RWPE2 (cell line): ENCODE data around the gene LRIG3.

Source experiments
- ATAC-seq: fragments of 200-7000 bp; cut with Tn5 transposase; 3 replicates; pipeline ENCODE4 v1.9.1; 2021; ENCODE audit warnings: low read depth
- DNase-seq: peaks from one replicate; pipeline ENCODE4 v3.0.0-alpha.2; 2020; ENCODE audit warnings: low spot score
- H3K27ac ChIP-seq: fragments of 450-650 bp; 2 replicates; pipeline ENCODE4 v1.5.1; 2017; ENCODE audit warnings: mild to moderate bottlenecking; ENCODE audit not compliant: poor library complexity, severe bottlenecking
- H3K27me3 ChIP-seq: fragments of 250-450 bp; sonication (Bioruptor Pico); 2 replicates; pipeline ENCODE4 v1.5.1; 2021; ENCODE audit warnings: mild to moderate bottlenecking, moderate library complexity; ENCODE audit not compliant: insufficient read depth, poor library complexity, severe bottlenecking
- H3K36me3 ChIP-seq: fragments of 250-450 bp; sonication (Bioruptor Pico); 2 replicates; pipeline ENCODE4 v1.5.1; 2020; ENCODE audit warnings: low read depth, mild to moderate bottlenecking, moderate library complexity
- H3K4me1 ChIP-seq: fragments of 250-450 bp; sonication (Bioruptor Pico); 2 replicates; pipeline ENCODE4 v1.5.1; 2021; ENCODE audit warnings: mild to moderate bottlenecking, moderate library complexity; ENCODE audit not compliant: insufficient read depth, poor library complexity, severe bottlenecking
- H3K4me3 ChIP-seq: fragments of 250-450 bp; sonication (Bioruptor Pico); 2 replicates; pipeline ENCODE4 v1.5.1; 2021; ENCODE audit warnings: mild to moderate bottlenecking, moderate library complexity; ENCODE audit not compliant: severe bottlenecking
- H3K9me3 ChIP-seq: fragments of 250-450 bp; sonication (Bioruptor Pico); 2 replicates; pipeline ENCODE4 v1.5.1; 2021; ENCODE audit warnings: mild to moderate bottlenecking, moderate library complexity; ENCODE audit not compliant: severe bottlenecking
- TF ChIP-seq, protein P1 (sequence below): fragments of 450-650 bp; IDR thresholded peaks from one replicate; pipeline ENCODE4 v1.5.1; 2017; ENCODE audit warnings: mild to moderate bottlenecking, moderate library complexity; ENCODE audit not compliant: poor library complexity, severe bottlenecking

The LRIG3 gene

DNA sequence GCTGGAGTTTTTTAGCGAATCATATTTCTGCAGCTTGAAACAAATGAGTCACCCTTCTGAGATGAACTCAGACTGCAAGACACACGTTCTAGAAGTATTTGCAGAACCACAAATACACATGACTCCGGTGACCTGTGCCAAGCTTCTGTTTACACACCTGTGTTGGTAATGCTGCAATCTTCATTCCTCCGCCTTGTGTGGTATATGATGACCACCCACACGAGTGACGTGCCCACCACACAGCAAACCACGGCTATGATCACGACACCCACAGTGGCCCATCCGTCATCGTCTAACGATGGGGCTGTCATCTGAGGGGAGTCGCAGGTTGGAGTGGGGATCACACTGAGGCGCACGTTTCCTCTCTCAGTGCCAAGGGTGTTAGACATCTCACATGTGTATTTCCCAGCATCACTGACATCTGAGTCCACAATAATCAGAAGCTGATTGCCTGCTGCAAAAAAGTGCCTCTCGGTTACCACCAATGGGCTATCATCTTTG is 43.0 kb downstream of the LRIG3 start:
- DNase-seq = peak; percentile 93
- H3K27ac ChIP-seq = peak overlapping the region; percentile 43

DNA sequence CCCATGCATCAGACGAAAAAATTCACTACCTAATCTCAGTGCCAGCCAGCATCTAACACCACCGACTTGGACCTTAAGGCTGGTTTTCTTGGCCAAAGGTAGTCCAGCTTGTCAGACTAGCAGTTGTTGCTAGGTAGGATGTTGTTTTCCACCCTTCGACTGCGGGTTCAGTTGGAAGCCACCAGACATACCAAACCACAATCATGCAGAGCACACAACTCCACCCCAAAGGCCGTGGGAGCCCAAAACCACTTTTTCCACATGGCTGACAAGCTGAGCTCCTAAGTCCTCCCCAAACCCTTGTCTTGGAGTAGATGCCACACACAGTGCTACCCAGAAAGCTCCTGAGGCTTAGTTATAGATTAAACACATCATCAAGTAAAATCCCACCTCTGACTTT is 46.8 kb downstream of the LRIG3 start:
- Histone ChIP-seq H3K36me3 (peaks cover 97% of the 10 kb centered on the region), H3K27me3 (no peaks in the 10 kb centered on the region), H3K4me1 (peaks cover 16% of the 10 kb centered on the region), H3K27ac (no peak overlapping the region), H3K4me3 (no peak overlapping the region), H3K9me3 (no peaks in the 10 kb centered on the region)
- ATAC-seq (no peak), DNase-seq (no peak)
- TF ChIP-seq, protein P1, sequence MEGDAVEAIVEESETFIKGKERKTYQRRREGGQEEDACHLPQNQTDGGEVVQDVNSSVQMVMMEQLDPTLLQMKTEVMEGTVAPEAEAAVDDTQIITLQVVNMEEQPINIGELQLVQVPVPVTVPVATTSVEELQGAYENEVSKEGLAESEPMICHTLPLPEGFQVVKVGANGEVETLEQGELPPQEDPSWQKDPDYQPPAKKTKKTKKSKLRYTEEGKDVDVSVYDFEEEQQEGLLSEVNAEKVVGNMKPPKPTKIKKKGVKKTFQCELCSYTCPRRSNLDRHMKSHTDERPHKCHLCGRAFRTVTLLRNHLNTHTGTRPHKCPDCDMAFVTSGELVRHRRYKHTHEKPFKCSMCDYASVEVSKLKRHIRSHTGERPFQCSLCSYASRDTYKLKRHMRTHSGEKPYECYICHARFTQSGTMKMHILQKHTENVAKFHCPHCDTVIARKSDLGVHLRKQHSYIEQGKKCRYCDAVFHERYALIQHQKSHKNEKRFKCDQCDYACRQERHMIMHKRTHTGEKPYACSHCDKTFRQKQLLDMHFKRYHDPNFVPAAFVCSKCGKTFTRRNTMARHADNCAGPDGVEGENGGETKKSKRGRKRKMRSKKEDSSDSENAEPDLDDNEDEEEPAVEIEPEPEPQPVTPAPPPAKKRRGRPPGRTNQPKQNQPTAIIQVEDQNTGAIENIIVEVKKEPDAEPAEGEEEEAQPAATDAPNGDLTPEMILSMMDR = no peak

More for the DNA sequence above, 43.0 kb downstream of the LRIG3 start:
- H3K27me3 ChIP-seq = no peaks in the 10 kb centered on the region
- peak; percentile 97 for ATAC-seq
- H3K9me3 ChIP-seq = no peaks in the 10 kb centered on the region
- peaks cover 16% of the 10 kb centered on the region for H3K4me1 ChIP-seq
- no peak overlapping the region for H3K4me3 ChIP-seq
- TF ChIP-seq, protein P1 = no peak
- H3K36me3 ChIP-seq = peaks cover 94% of the 10 kb centered on the region

DNA sequence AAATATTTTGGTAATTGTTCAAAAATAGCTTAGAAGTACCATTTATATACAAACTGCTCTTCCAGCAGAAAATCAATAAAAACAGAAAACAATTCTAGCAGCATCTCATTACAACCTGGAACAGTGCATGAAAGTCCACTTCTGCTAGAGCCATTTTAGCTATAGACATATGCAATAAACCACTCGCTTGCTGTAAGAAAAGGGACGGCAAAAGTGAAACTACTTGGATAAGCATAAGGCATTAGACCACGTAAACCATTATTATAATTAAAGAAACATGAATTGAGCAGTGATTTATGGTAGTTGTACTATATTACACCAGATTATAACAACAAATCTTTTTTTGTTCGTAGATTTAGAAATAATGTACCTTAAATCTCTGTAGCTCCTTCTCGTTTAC is 48.7 kb downstream of the LRIG3 start:
- H3K36me3 ChIP-seq = peaks cover 87% of the 10 kb centered on the region
- TF ChIP-seq, protein P1 = no peak
- no peaks in the 10 kb centered on the region for H3K9me3 ChIP-seq
- H3K4me3 ChIP-seq = no peak overlapping the region
- ATAC-seq (no peak), DNase-seq (no peak)
- peaks cover 4% of the 10 kb centered on the region for H3K4me1 ChIP-seq
- H3K27me3 ChIP-seq = no peaks in the 10 kb centered on the region
- no peak overlapping the region for H3K27ac ChIP-seq

DNA sequence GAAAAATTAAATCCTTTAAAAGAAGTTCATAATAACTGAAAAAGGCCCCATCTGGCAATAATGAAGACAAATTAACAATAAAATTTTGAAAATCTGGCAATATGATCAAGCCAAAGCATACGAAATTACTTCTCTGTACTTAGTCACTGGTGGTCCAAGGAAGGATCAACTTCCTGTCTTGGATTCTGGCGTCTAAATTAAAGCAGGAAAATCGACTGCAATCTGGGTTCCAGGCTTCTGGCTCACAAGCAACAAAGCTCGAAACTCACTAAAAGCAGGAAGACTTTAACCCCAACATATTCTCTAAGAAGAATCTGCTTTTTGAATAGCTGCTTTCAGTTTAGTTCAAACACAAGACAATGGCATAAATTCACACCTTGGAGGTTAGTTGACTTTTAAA is 49.7 kb downstream of the LRIG3 start:
- H3K27ac ChIP-seq = no peak overlapping the region
- H3K9me3 ChIP-seq = no peaks in the 10 kb centered on the region
- peaks cover 78% of the 10 kb centered on the region for H3K36me3 ChIP-seq
- H3K4me1 ChIP-seq = no peaks in the 10 kb centered on the region
- H3K27me3 ChIP-seq = no peaks in the 10 kb centered on the region
- ATAC-seq = no peak
- TF ChIP-seq, protein P1 = no peak
- H3K4me3 ChIP-seq = no peak overlapping the region
- DNase-seq = no peak

DNA sequence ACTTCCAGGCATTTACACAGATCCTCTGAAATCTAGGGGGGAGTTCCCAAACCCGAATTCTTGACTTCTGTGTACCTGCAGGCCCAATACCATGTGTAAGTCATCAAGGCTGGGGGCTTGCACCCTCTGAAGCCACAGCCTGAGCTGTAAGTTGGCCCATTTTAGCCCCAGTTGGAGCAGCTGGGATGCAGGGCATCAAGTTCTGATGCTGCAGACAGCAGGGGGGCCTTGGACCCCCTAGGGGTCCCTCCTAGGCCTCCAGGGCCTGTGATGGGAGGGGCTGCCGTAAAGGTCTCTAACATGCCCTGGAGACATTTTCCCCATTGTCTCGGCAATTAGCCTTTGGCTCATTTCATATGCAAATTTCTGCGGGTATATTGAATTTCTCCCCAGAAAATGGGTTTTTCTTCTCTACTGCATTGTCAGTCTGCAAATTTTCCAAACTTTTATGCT is 59.5 kb downstream of the LRIG3 start:
- no peak for ATAC-seq
- DNase-seq = no peak
- H3K27me3 ChIP-seq = no peaks in the 10 kb centered on the region
- H3K4me3 ChIP-seq = no peak overlapping the region
- peaks cover 8% of the 10 kb centered on the region for H3K4me1 ChIP-seq
- TF ChIP-seq, protein P1 = no peak
- H3K36me3 ChIP-seq = no peaks in the 10 kb centered on the region
- no peak overlapping the region for H3K27ac ChIP-seq
- no peaks in the 10 kb centered on the region for H3K9me3 ChIP-seq
